Gastroesophageal sphincter (tissue), 4 donors: ENCODE data around the gene VSX2. TPM values are rescaled to one million over a fixed set of nuclear protein-coding genes. Genes with fewer than 3 reads are reported as not detected.

ENCODE experiments used
- ATAC-seq: fragments of 150-250 bp; one replicate; pipeline ENCODE4 v1.9.1; 2016; ENCODE audit warnings: mild to moderate bottlenecking, moderate library complexity
- H3K27ac ChIP-seq, 4 donors: fragments of 200-600 bp; sonication (generic) in 3 of 4; 1 replicate in 3 of 4; 2 replicates in 1 of 4; pipeline ENCODE4 v1.5.1; 2016 to 2019
- H3K27me3 ChIP-seq: fragments of 200-600 bp; sonication (generic); one replicate; pipeline ENCODE4 v1.5.1; 2019
- H3K36me3 ChIP-seq, 2 donors: fragments of 200-600 bp; sonication (generic); one replicate each; pipeline ENCODE4 v1.5.1; 2019; ENCODE audit warnings: control low read depth in 1 of 2
- H3K4me1 ChIP-seq, 3 donors: fragments of 200-600 bp; sonication (generic); 1 replicate in 2 of 3; 2 replicates in 1 of 3; pipeline ENCODE4 v1.5.1; 2016 to 2019; ENCODE audit warnings: control low read depth in 2 of 3
- H3K4me3 ChIP-seq, 2 donors: fragments of 200-600 bp; sonication (generic); one replicate each; pipeline ENCODE4 v1.5.1; 2019; ENCODE audit warnings: mild to moderate bottlenecking in 1 of 2, moderate library complexity in 1 of 2
- H3K9me3 ChIP-seq, 3 donors: fragments of 200-600 bp; sonication (generic); one replicate each; pipeline ENCODE4 v1.5.1; 2017 to 2019; ENCODE audit warnings: control low read depth in 2 of 3
- CTCF ChIP-seq, 4 experiments: fragments of 200-600 bp in 2 of 4; fragments of 450-650 bp in 2 of 4; sonication (generic) in 1 of 4; IDR thresholded peaks; one replicate each; pipeline ENCODE4 v1.5.1; 2017 to 2019; ENCODE audit warnings: antibody characterized with exemption in 4 of 4, mild to moderate bottlenecking in 2 of 4, moderate library complexity in 2 of 4
- EP300 ChIP-seq: sonication (generic); formaldehyde crosslinking; IDR thresholded peaks from one replicate; pipeline ENCODE4 v1.6.1; 2017; ENCODE audit warnings: antibody characterized with exemption, mild to moderate bottlenecking
- POLR2A ChIP-seq, 2 donors: fragments of 450-650 bp; IDR thresholded peaks; one replicate each; pipeline ENCODE4 v1.6.1; 2017; ENCODE audit warnings: antibody characterized with exemption in 2 of 2, mild to moderate bottlenecking in 2 of 2, moderate library complexity in 1 of 2
- POLR2AphosphoS5 ChIP-seq: sonication (generic); formaldehyde crosslinking; IDR thresholded peaks from one replicate; pipeline ENCODE4 v1.6.1; 2017; ENCODE audit warnings: antibody characterized with exemption
- WGBS, 2 donors: methylation state at CpG; one replicate each; pipeline ENCODE4 v1.1.5; 2018; ENCODE audit warnings: low coverage in 1 of 2; 5-methylcytosine and 5-hydroxymethylcytosine counted together
- total RNA-seq, 4 donors: library from RNA; depleted of rRNA; stranded (reverse); fragments of >200 nt; gene quantifications; one replicate each; pipeline ENCODE4 v1.1.0, GENCODE V29; 2016

VSX2 gene
- total RNA-seq, 4 donors from 2014 or later, result not detected

DNA sequence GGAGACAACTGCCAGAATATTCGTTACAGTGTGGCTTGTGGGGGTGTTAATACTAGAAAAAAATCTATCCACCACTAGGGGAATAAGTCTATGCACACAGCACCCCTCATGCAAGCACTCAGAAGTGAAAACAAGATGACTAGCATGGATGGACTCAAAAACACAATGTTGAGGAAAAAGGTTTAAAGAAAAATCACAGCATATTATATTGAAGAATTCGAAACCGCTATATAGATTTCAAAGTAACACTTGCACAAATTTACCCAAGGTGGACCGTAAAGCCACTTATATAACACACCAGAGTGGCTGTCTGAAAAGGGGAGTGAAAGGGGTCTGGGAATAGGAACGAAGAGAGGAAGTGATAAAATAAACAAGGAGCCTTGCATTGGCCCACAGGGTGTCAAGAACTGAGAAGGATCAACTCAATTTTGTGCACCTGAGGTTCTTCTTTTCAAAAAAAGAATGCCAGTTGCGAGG, 62.9 kb downstream of the VSX2 start:
- TF ChIP-seq POLR2AphosphoS5 (no peak), CTCF (IDR thresholded peaks at IDR 0.05) (peak in 3 of 4 experiments; percentile 51 to 61 (median 57))
- Histone ChIP-seq H3K4me3 (peak overlapping the region; percentile 60 to 81), H3K9me3 (no peaks in the 10 kb centered on the region), H3K36me3 (peaks cover 0 to 30% of the 10 kb centered on the region in 2 donors), H3K27me3 (no peaks in the 10 kb centered on the region), H3K27ac (peak overlapping the region; percentile 55 to 89 (median 83)), H3K4me1 (peaks cover 0 to 50% (median 10%) of the 10 kb centered on the region in 3 donors)
- peak; percentile 37 for ATAC-seq
- WGBS, 2 donors, result 0% methylated on average over 6 of the region's 6 CpGs

DNA sequence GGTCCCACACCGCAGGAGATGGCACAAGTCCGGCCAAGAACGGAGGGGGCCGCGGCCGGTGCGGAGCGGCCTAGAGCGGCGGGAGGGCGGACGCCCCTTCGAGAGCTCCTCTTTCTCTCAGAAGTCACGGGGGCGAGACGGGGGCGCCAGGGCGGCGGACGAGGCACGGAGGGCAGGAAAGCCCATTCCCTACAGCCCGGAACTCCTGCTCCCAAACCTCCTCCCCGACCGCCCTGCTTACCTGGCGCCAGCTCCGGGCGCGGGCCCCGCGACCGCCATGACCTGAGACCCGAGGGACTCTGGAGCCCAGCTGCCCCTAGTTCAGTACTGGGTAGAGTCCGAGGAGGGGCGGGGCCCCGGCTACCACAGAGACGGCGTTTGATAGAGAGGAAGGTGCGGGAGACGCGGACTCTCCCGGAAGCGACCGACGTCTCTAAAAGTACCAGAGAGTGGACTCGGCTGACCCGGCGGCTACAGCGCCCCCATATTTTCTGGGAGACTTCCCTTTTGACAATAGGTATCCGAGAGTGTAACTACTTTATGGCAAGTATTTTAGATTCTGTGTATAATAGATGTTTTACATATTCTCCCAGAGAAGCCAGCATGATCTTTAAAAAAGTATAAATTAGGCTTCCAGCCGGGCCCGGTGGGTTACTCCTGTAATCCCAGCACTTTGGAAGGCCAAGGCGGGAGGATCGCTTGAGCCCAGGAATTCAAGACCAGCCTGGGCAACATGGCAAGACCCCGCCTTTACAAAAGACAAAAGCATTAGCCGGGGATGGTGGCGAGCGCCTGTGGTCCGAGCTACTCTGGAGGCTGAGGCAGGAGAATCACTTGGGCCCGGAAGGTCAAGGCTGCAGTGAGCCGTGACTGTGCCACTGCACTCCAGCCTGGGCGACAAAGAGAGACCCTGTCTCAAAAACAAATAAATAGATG, 63.7 kb downstream of the VSX2 start, which contains the start of gene ABCD4:
TSS of gene ABCD4 (minus strand) at position 301 of the 936 bp plus-strand sequence. CDS start at position 279, 22 bp downstream.
- ATAC-seq, result peak; percentile 99
- WGBS, 2 donors, result 15 to 39% methylated on average over 10 to 17 of the region's 61 CpGs
- TF ChIP-seq POLR2A (IDR thresholded peaks at IDR 0.05), result peak; percentile 66 to 67
- TF ChIP-seq POLR2AphosphoS5, result peak; percentile 39
- TF ChIP-seq EP300, result no peak
- TF ChIP-seq CTCF (IDR thresholded peaks at IDR 0.05), result peak in 1 of 4 experiments; percentile 70
- H3K27me3 ChIP-seq, result no peaks in the 10 kb centered on the region
- H3K4me1 ChIP-seq, result peaks cover 0 to 45% (median 10%) of the 10 kb centered on the region in 3 donors
- H3K9me3 ChIP-seq, result no peaks in the 10 kb centered on the region
- H3K4me3 ChIP-seq, result peak within 1 kb of the TSS; percentile 60 to 81
- H3K27ac ChIP-seq, result peak within 1 kb of the TSS; percentile 55 to 89 (median 83)
- peaks cover 0 to 23% of the 10 kb centered on the region in 2 donors for H3K36me3 ChIP-seq

- H3K27me3 ChIP-seq, result no peaks in the 10 kb centered on the region
- H3K9me3 ChIP-seq, result no peaks in the 10 kb centered on the region
- ATAC-seq, result no peak
- no peaks in the 10 kb centered on the region for H3K36me3 ChIP-seq
- no peak overlapping the region for H3K4me3 ChIP-seq
- H3K4me1 ChIP-seq, result no peaks in the 10 kb centered on the region
- TF ChIP-seq EP300 (no peak), POLR2AphosphoS5 (no peak), POLR2A (IDR thresholded peaks at IDR 0.05) (no peak), CTCF (IDR thresholded peaks at IDR 0.05) (no peak)
- 85 to 90% methylated on average over 4 to 5 of the region's 5 CpGs for WGBS, 2 donors
- no peak overlapping the region for H3K27ac ChIP-seq
Measured at GRCh38 chr14:74308695-74309094, 69.4 kb downstream of the VSX2 start.

GRCh38 chr14:74309125-74310022, 70.1 kb downstream of the VSX2 start:
- Histone ChIP-seq H3K36me3 (no peaks in the 10 kb centered on the region), H3K27ac (no peak overlapping the region), H3K27me3 (no peaks in the 10 kb centered on the region), H3K4me3 (no peak overlapping the region), H3K4me1 (no peaks in the 10 kb centered on the region), H3K9me3 (no peaks in the 10 kb centered on the region)
- no peak for TF ChIP-seq POLR2AphosphoS5
- no peak for TF ChIP-seq POLR2A (IDR thresholded peaks at IDR 0.05)
- no peak for TF ChIP-seq CTCF (IDR thresholded peaks at IDR 0.05)
- TF ChIP-seq EP300, result no peak
- WGBS, 2 donors, result 66 to 67% methylated on average over 7 to 8 of the region's 8 CpGs
- ATAC-seq, result no peak
